A673 (cell line): ENCODE results near the gene CX3CR1.

Source experiments
- CTCF ChIP-seq: fragments of 300-800, 200-600 bp; sonication (generic); conservative IDR thresholded peaks from 2 replicates; pipeline ENCODE4 v1.5.1; 2017; ENCODE audit warnings: low read depth, mild to moderate bottlenecking, antibody characterized with exemption, low read length, moderate library complexity, mixed read lengths
- EZH2 ChIP-seq: fragments of 200-600 bp; sonication (generic); IDR thresholded peaks from 2 replicates; pipeline ENCODE4 v1.6.1; 2017; ENCODE audit warnings: borderline replicate concordance, low read depth, mild to moderate bottlenecking, mixed read lengths, antibody characterized with exemption, low read length; ENCODE audit not compliant: poor library complexity, severe bottlenecking

DNA sequence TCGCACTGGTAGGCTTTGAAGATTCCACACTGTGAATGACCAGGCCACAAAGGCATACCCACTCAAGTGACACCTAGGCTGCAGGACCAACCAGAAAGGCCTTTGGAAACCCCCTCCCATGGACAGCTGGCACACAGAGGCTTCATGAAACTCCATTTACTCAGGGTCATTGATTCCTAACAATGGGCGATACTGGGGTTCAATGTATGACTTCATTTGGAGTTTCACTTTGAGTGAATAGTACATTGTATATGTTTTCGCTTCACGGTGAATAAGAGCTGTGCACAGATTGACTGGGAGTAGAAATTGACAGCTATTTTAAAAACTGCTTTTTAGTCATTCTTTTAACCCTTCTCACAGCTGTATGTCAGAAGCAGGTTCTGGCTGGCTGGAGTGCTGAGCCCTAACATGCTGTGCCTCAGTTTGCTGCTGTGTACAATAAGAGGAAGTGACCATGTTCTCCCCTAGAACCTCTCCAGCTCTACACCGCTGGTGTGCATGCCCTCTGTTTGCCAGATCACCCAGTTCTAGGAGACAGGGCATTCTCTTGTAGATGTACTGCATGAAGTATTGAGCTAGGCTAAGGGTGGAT lies 15.4 kb upstream of the CX3CR1 start:
- TF ChIP-seq CTCF (no peak), EZH2 (no peak)
